ENCODE results near the gene CEMIP.
A peak's percentile ranks its signal among the peaks of the same experiment; 100 is the strongest.

The CEMIP gene
- 0 to 0.19 (median 0) reads per million in 3 donors for total RNA-seq

GRCh38 chr15:80778964-80779657 is at the start of gene CEMIP:
TSS of gene CEMIP (plus strand) at chr15:80779370. CDS start at chr15:80873880, 94,510 bp downstream.
- H3K36me3 ChIP-seq (ENCODE audit: control insufficient read depth, insufficient read depth, low read length): no peaks in the 10 kb centered on the region
- no peaks in the 10 kb centered on the region for H3K9me3 ChIP-seq (ENCODE audit: control insufficient read depth, low read length)
- H3K27ac ChIP-seq (ENCODE audit: insufficient read depth, low read length, poor library complexity, severe bottlenecking): no peak within 1 kb of the TSS
- peak within 1 kb of the TSS; percentile 25 for H3K4me3 ChIP-seq (ENCODE audit: insufficient read depth, low read depth, low read length, poor library complexity, severe bottlenecking)
- peaks cover 7% of the 10 kb centered on the region for H3K4me1 ChIP-seq (ENCODE audit: control insufficient read depth, insufficient read depth, low read length, poor library complexity, severe bottlenecking)
- no peak for DNase-seq
- H3K27me3 ChIP-seq (replicated peaks; ENCODE audit: control insufficient read depth, insufficient read depth, low read length, poor library complexity, severe bottlenecking): peaks cover 28% of the 10 kb centered on the region

DNA sequence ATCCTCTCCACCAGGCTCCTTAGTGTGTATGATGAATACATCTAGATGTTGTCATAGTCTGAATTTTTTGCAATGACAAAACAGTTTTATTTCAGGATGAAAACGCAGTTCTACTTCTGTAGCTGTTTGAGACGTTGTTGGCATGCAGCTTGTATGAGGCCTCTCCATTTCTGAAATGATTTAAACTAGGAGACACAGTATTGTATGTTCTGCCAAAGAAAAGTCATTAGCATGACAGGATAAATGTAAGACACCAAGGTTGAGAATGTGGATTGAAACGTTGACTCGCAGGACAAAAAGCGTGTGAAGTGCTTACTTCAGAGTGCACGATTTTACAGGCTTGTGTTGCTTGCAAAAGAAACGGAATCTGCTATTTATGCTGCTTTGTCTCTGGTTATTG is 48.8 kb upstream of the CEMIP start:
- Histone ChIP-seq H3K27ac (ENCODE audit: insufficient read depth, low read length, poor library complexity, severe bottlenecking) (no peak overlapping the region), H3K36me3 (ENCODE audit: control insufficient read depth, insufficient read depth, low read length) (no peaks in the 10 kb centered on the region), H3K4me1 (ENCODE audit: control insufficient read depth, insufficient read depth, low read length, poor library complexity, severe bottlenecking) (no peaks in the 10 kb centered on the region), H3K27me3 (replicated peaks; ENCODE audit: control insufficient read depth, insufficient read depth, low read length, poor library complexity, severe bottlenecking) (no peaks in the 10 kb centered on the region), H3K4me3 (ENCODE audit: insufficient read depth, low read depth, low read length, poor library complexity, severe bottlenecking) (no peak overlapping the region), H3K9me3 (ENCODE audit: control insufficient read depth, low read length) (no peaks in the 10 kb centered on the region)
- DNase-seq: no peak

DNA sequence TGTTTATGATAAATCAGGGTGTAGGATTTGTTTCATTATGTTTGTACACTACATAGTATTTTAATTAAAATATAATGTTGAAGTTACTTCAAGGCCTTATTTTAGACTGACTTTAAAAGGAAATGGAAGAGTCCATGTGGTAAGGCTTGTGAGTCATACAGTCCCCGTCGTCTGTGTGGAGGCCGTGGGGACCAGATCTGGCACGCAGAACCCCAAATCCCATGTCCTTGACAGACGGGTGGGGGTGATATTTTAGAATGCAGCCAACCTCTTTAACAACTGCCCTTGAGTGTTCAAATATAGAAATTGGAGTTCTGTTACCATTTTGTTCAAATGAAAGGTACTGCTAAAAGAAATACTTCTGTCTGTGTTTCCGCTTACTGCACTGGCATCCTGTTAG is 48.2 kb upstream of the CEMIP start:
- Histone ChIP-seq H3K4me1 (ENCODE audit: control insufficient read depth, insufficient read depth, low read length, poor library complexity, severe bottlenecking) (no peaks in the 10 kb centered on the region), H3K36me3 (ENCODE audit: control insufficient read depth, insufficient read depth, low read length) (no peaks in the 10 kb centered on the region), H3K27ac (ENCODE audit: insufficient read depth, low read length, poor library complexity, severe bottlenecking) (no peak overlapping the region), H3K4me3 (ENCODE audit: insufficient read depth, low read depth, low read length, poor library complexity, severe bottlenecking) (no peak overlapping the region), H3K27me3 (replicated peaks; ENCODE audit: control insufficient read depth, insufficient read depth, low read length, poor library complexity, severe bottlenecking) (no peaks in the 10 kb centered on the region), H3K9me3 (ENCODE audit: control insufficient read depth, low read length) (no peaks in the 10 kb centered on the region)
- DNase-seq: no peak

GRCh38 chr15:80732167-80732566 is 47.0 kb upstream of the CEMIP start:
- no peaks in the 10 kb centered on the region for H3K9me3 ChIP-seq (ENCODE audit: control insufficient read depth, low read length)
- no peak for DNase-seq
- no peak overlapping the region for H3K4me3 ChIP-seq (ENCODE audit: insufficient read depth, low read depth, low read length, poor library complexity, severe bottlenecking)
- H3K36me3 ChIP-seq (ENCODE audit: control insufficient read depth, insufficient read depth, low read length): no peaks in the 10 kb centered on the region
- no peaks in the 10 kb centered on the region for H3K4me1 ChIP-seq (ENCODE audit: control insufficient read depth, insufficient read depth, low read length, poor library complexity, severe bottlenecking)
- no peaks in the 10 kb centered on the region for H3K27me3 ChIP-seq (replicated peaks; ENCODE audit: control insufficient read depth, insufficient read depth, low read length, poor library complexity, severe bottlenecking)
- H3K27ac ChIP-seq (ENCODE audit: insufficient read depth, low read length, poor library complexity, severe bottlenecking): no peak overlapping the region

- no peaks in the 10 kb centered on the region for H3K27me3 ChIP-seq (replicated peaks; ENCODE audit: control insufficient read depth, insufficient read depth, low read length, poor library complexity, severe bottlenecking)
- no peak overlapping the region for H3K27ac ChIP-seq (ENCODE audit: insufficient read depth, low read length, poor library complexity, severe bottlenecking)
- H3K4me3 ChIP-seq (ENCODE audit: insufficient read depth, low read depth, low read length, poor library complexity, severe bottlenecking): no peak overlapping the region
- no peaks in the 10 kb centered on the region for H3K4me1 ChIP-seq (ENCODE audit: control insufficient read depth, insufficient read depth, low read length, poor library complexity, severe bottlenecking)
- H3K36me3 ChIP-seq (ENCODE audit: control insufficient read depth, insufficient read depth, low read length): no peaks in the 10 kb centered on the region
- no peaks in the 10 kb centered on the region for H3K9me3 ChIP-seq (ENCODE audit: control insufficient read depth, low read length)
- no peak for DNase-seq
These were observed 46.4 kb upstream of the CEMIP start for GRCh38 chr15:80732818-80733217.

DNA sequence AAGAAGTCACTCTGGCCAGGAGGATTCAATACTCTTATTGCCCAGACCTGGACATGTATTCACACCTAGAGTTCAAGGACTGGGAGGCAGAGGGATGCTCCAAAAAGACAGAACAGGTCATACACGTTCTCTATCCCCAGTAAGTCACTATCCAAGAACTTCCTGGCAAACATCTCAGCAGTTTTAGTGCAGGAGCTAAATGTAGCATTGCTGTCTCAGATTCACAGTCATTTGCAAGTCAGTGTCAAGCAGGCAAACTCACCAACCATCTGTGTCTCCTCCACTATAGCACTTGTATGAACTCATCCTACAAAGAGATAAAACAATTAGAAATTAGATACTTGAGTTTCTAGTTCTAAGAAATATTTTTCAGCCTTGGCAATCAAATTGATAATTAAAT is 45.7 kb upstream of the CEMIP start:
- no peak overlapping the region for H3K27ac ChIP-seq (ENCODE audit: insufficient read depth, low read length, poor library complexity, severe bottlenecking)
- no peak for DNase-seq
- H3K4me1 ChIP-seq (ENCODE audit: control insufficient read depth, insufficient read depth, low read length, poor library complexity, severe bottlenecking): no peaks in the 10 kb centered on the region
- no peaks in the 10 kb centered on the region for H3K27me3 ChIP-seq (replicated peaks; ENCODE audit: control insufficient read depth, insufficient read depth, low read length, poor library complexity, severe bottlenecking)
- no peak overlapping the region for H3K4me3 ChIP-seq (ENCODE audit: insufficient read depth, low read depth, low read length, poor library complexity, severe bottlenecking)
- H3K36me3 ChIP-seq (ENCODE audit: control insufficient read depth, insufficient read depth, low read length): no peaks in the 10 kb centered on the region
- no peaks in the 10 kb centered on the region for H3K9me3 ChIP-seq (ENCODE audit: control insufficient read depth, low read length)

DNA sequence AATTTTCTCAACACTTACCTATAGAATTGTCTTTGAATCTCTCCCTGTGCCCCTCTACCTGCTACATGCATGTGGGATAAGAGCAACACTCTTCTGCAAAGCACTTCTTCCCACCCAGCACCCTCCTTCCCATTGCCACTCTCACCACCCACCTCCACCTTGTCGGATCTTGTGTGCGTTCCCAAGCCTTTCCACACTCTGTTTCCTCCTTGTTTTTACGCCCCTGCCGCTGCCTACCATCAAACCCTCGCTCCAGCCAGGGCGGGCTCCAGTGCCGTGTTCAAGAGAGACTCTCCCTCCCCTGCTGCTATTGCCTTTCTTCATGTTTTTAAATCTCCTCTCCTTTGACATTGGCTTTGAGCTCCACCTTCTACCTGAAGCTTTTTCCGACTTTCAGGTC is 43.8 kb upstream of the CEMIP start:
- Histone ChIP-seq H3K4me1 (ENCODE audit: control insufficient read depth, insufficient read depth, low read length, poor library complexity, severe bottlenecking) (no peaks in the 10 kb centered on the region), H3K27ac (ENCODE audit: insufficient read depth, low read length, poor library complexity, severe bottlenecking) (no peak overlapping the region), H3K4me3 (ENCODE audit: insufficient read depth, low read depth, low read length, poor library complexity, severe bottlenecking) (no peak overlapping the region), H3K27me3 (replicated peaks; ENCODE audit: control insufficient read depth, insufficient read depth, low read length, poor library complexity, severe bottlenecking) (no peaks in the 10 kb centered on the region), H3K36me3 (ENCODE audit: control insufficient read depth, insufficient read depth, low read length) (no peaks in the 10 kb centered on the region), H3K9me3 (ENCODE audit: control insufficient read depth, low read length) (no peaks in the 10 kb centered on the region)
- DNase-seq: no peak

DNA sequence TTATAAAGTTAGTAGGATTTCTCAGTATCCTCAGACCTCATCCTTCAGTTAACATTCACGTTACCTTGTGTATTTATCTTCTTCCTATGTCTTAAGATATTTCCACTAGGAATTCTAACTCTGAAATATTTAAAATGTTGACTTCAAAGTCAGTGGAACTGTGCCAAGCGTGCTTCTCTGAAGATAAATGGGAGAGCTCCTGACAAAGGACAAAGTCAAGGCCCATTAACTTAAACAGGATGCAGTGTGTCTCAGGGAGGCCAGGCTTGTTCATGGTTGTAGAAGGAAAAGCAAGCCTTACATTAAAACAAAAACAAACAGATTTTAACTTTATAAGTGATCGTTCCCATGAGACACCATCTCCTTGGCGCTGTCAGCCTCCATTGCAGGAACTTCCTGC is 42.6 kb upstream of the CEMIP start:
- H3K4me3 ChIP-seq (ENCODE audit: insufficient read depth, low read depth, low read length, poor library complexity, severe bottlenecking): no peak overlapping the region
- H3K9me3 ChIP-seq (ENCODE audit: control insufficient read depth, low read length): no peaks in the 10 kb centered on the region
- H3K27me3 ChIP-seq (replicated peaks; ENCODE audit: control insufficient read depth, insufficient read depth, low read length, poor library complexity, severe bottlenecking): no peaks in the 10 kb centered on the region
- no peak overlapping the region for H3K27ac ChIP-seq (ENCODE audit: insufficient read depth, low read length, poor library complexity, severe bottlenecking)
- H3K4me1 ChIP-seq (ENCODE audit: control insufficient read depth, insufficient read depth, low read length, poor library complexity, severe bottlenecking): no peaks in the 10 kb centered on the region
- H3K36me3 ChIP-seq (ENCODE audit: control insufficient read depth, insufficient read depth, low read length): no peaks in the 10 kb centered on the region
- no peak for DNase-seq

DNA sequence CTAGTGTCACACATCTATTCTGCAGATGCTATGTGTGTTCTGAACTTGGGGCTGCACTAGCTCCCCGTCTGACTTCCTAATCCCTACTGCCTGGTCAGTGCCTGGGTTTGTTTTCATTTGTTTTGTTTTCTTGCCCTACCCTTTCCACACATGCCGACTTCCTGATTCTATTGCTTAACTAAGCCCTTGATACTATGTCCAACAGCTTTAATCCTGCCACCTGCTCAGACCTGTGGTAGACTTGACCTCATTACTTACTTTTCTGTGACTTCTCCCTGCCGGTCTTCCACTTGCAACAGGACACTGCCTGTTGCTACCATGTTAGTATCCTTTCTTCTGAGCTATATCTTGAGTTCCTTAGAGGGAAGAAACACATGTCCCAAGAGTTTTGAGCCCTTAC is 39.3 kb upstream of the CEMIP start:
- H3K36me3 ChIP-seq (ENCODE audit: control insufficient read depth, insufficient read depth, low read length): no peaks in the 10 kb centered on the region
- no peak for DNase-seq
- no peaks in the 10 kb centered on the region for H3K9me3 ChIP-seq (ENCODE audit: control insufficient read depth, low read length)
- no peaks in the 10 kb centered on the region for H3K4me1 ChIP-seq (ENCODE audit: control insufficient read depth, insufficient read depth, low read length, poor library complexity, severe bottlenecking)
- no peak overlapping the region for H3K4me3 ChIP-seq (ENCODE audit: insufficient read depth, low read depth, low read length, poor library complexity, severe bottlenecking)
- no peaks in the 10 kb centered on the region for H3K27me3 ChIP-seq (replicated peaks; ENCODE audit: control insufficient read depth, insufficient read depth, low read length, poor library complexity, severe bottlenecking)
- no peak overlapping the region for H3K27ac ChIP-seq (ENCODE audit: insufficient read depth, low read length, poor library complexity, severe bottlenecking)

DNA sequence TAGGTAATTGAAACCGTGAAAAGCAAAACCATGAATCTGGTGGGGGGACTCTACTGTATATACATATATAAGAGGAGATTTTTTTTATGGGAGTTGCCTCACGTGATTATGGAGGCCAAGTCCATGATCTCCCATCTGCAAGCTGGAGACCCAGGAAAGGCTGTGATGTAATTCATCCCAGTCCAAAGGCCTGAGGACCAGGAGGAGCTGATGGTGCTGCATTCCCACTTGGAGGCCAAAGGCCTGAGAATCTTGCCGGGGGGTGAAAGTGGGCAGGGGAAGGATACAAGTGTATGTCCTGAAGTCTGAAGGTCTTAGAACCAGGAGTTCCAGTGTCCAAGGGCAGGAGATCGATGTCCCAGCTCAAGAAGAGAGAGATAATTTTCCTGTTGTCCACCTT is 37.1 kb upstream of the CEMIP start:
- no peak overlapping the region for H3K27ac ChIP-seq (ENCODE audit: insufficient read depth, low read length, poor library complexity, severe bottlenecking)
- no peaks in the 10 kb centered on the region for H3K4me1 ChIP-seq (ENCODE audit: control insufficient read depth, insufficient read depth, low read length, poor library complexity, severe bottlenecking)
- H3K36me3 ChIP-seq (ENCODE audit: control insufficient read depth, insufficient read depth, low read length): no peaks in the 10 kb centered on the region
- H3K4me3 ChIP-seq (ENCODE audit: insufficient read depth, low read depth, low read length, poor library complexity, severe bottlenecking): no peak overlapping the region
- no peak for DNase-seq
- H3K9me3 ChIP-seq (ENCODE audit: control insufficient read depth, low read length): no peaks in the 10 kb centered on the region
- H3K27me3 ChIP-seq (replicated peaks; ENCODE audit: control insufficient read depth, insufficient read depth, low read length, poor library complexity, severe bottlenecking): no peaks in the 10 kb centered on the region

Data from effector memory CD4-positive, alpha-beta T cell (primary cell).